Inflammatory macrophage treated with lipopolysaccharide for 1 hour (primary cell): Measurements from ENCODE around the gene LRRN4CL.
"Not testable (repeated sequence)": the region's sequence is repeated elsewhere in the genome, so short reads cannot be mapped to it uniquely, and the experiment has no call there.

ENCODE experiments used
- DNase-seq, 2 donors: peaks; one replicate each; pipeline ENCODE4 v3.0.0-alpha.2; 2020 to 2022

LRRN4CL gene

GRCh38 chr11:62689421-62690183 lies at the start of gene LRRN4CL:
Gene LRRN4CL (minus strand): TSS chr11:62689530. CDS start chr11:62688508, 1,022 bp downstream.
- no peak for DNase-seq

DNA sequence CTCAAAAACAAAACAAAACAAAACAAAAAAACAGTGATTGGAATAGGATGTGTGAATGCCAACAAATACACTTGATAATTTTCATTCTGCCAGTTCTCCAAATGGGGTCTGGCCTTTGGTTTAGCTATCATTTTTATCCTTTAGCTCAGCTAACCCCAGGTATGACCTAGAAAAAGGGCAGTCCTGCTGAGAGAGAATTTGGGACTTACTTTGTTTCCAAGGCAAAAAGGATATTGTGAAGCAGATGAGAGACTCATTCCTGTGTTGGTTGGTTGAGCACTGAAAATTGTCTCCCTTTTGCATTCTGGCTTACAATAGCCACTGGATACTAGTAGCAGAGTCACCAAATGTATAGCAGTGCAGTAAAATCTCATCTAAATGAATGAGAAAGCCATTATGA lies 47.9 kb upstream of the LRRN4CL start:
- DNase-seq, result no peak

DNA sequence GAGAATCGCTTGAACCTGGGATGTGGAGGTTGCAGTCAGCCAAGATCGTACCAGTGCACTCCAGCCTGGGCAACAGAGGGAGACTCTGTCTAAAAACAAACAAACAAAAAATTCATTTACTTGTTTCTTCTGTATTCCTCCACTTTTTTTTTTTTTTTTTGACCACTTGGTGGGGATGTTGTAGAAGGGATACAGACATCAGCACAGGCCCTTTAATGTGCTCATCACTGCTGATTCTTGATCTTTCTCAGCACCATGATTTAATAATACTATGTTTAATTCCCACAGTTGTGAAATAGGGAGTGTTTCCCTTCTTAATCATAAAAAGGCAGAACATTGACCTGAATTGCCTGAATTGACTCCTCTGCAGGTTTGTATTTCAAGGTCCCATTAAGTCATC lies 43.5 kb upstream of the LRRN4CL start:
- DNase-seq, result peak; percentile 40 to 45

DNA sequence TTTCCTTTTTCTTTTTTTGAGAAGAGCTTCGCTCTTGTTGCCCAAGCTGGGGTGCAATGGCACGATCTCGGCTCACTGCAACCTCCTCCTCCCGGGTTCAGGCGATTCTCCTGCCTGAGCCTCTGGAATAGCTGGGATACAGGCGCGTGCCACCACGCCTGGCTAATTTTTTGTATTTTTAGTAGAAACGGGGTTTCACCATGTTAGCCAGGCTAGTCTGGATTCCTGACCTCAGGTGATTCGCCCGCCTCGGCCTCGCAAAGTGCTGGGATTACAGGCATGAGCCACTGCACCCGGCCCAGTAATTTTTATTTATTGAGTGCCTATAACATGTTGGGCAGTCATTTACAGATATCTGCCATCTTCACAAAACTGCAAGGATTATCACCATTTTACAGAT lies 40.7 kb upstream of the LRRN4CL start:
- DNase-seq, result not testable (repeated sequence)

GRCh38 chr11:62728171-62728988 lies 39.0 kb upstream of the LRRN4CL start, which contains the start of gene TTC9C:
Gene TTC9C (plus strand): TSS chr11:62728486. CDS start chr11:62728849, 363 bp downstream.
- DNase-seq, result peak; percentile 91

GRCh38 chr11:62727872-62728170 lies 38.5 kb upstream of the LRRN4CL start:
- peak; percentile 98 for DNase-seq

DNA sequence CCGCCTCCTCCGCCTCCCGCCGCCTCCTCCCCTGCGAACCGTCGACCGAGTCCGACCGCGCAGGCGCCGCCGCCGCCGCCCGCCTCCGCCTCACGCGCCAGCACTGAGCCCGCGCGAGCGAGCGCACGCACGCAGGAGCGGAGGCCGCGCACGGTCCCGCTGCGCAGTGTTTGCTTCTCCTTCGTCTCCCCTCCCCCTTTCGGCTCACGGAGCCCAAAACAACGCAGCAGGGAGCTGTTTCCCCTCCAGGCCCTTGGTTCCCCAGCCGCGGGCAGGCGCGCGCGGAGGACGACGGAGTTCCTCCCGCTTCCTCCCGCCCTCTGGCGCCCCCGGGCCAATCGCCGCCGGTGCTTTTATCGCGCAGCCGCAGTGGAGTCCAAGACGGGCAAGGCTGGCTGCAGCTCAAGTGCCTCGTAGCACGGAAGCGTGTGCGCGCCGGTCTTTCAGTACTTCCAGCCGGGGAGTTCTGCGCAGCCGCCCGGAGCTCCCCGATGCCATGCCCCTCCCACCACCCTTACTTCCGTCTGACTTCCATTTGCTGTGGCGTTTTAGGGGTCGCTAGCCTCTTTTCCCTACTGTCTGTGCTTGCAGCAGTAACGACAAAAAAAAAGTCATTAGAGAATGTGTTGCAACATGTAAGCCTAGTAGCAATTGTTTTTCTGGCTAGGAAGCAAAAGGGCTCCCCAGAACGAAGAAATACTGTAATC lies 38.0 kb upstream of the LRRN4CL start, which contains the start of gene HNRNPUL2:
HNRNPUL2 (minus strand) TSS at position 293 of the 707 bp plus-strand sequence. CDS start 301 bp downstream, outside the sequence.
- peak; percentile 98 to 99 for DNase-seq

GRCh38 chr11:62726915-62727164 lies 37.5 kb upstream of the LRRN4CL start:
- DNase-seq, result no peak

GRCh38 chr11:62726156-62726914 lies 37.0 kb upstream of the LRRN4CL start:
- no peak for DNase-seq

DNA sequence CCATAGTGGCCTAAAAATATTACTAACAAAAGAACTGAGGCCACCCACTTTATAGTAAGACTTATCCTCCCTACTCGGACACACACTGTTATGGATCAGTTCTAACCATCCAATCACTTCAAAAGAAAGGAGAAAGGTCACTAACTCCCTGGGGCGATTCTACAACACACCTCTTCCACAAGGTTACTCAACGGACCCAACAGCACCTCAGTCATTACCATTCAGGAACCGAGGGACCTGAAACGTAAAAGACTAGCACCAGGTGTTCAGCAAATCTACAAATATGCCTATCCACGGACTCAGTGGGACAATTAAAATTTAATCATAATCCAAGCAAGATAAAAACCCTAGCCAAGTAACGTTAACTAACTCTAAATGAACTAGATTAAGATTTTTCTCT lies 36.3 kb upstream of the LRRN4CL start:
- no peak for DNase-seq

DNA sequence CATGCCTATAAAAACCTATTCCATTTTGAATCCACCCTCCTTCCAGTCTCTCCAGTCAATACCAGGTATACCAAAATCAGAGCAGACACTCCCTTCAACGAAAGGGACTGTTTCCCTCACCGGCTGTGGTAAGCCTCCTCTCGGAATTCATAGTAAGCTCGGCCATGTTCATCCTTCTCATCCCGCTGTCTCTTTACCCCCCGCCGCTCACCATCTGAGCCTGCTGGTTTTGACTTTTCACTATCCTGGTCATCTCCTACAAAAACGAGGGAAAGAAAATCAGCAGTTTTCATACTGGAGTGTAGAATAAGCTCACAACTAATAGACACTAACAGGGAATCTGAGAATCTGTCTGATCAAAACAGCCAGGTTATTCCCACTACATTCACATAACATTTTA lies 34.8 kb upstream of the LRRN4CL start:
- no peak for DNase-seq

DNA sequence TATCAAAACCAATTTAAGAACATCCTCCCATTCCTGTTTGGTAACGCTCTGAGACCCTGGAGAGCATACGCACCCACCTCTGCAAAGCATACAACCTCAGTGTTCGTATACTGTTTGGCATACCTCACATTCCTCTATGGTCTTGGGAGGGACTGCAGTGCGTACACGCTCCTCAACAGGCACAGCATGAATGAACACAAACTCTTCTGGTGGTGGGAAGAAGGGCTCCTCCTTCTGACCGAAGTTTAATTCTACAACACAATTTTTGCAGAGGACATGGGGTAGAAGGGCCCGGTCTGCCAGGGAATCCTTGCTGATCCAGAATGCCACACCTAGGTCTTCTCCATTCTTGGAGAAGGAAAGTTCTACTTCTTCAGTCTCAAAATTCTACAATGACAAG lies 32.7 kb upstream of the LRRN4CL start:
- DNase-seq, result no peak

DNA sequence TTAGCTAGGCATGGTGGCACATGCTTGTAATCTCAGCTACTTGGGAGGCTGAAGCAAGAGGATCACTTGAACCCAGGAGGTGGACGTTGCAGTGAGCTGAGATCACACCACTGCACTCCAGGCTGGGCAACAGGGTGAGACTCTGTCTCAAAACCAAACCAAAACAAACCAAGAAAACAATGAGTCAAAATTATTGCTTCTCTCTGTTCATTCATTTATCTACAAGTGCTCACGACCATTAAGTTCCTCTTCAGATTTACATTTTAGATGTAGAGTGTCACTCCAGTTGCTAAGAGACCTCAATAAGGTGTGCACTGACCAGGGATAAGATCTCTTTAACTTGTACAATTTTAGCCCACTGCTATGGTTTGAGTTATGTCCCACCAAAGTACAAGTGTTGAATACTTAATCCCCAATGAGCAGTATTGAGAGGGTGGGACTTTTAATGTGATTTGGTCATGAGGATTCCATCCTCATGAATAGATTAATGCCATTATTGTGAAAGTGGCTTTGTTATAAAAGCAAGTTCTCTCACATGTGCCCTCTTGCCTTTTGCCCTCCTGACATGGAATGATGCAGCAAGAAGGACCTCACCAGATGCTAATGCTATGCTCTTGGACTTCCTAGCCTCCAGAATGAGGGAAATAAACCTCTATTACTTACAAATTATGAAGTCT lies 30.1 kb upstream of the LRRN4CL start:
- DNase-seq, result no peak

- DNase-seq, result no peak
These were observed 27.5 kb upstream of the LRRN4CL start for GRCh38 chr11:62716816-62717215.

DNA sequence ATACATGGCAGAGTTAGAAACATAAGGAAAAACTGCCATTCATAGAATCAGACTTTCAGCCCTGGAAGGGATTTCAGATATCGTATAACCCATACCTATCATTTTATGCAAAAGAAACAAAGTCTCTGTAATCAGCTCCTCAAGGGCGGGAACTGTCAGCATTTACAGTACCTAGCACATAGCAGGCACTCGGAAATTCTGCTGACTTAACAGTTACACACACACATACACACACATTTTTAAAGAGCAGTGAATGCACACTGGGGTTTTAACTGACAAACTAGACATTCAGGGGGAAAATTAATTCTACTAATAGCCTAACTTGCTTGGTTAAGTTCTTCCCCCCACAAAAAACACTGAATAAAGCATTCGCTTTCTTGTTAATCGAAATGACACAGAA lies 26.9 kb upstream of the LRRN4CL start:
- DNase-seq, result no peak

GRCh38 chr11:62715150-62716130 lies 26.1 kb upstream of the LRRN4CL start:
- DNase-seq, result no peak

DNA sequence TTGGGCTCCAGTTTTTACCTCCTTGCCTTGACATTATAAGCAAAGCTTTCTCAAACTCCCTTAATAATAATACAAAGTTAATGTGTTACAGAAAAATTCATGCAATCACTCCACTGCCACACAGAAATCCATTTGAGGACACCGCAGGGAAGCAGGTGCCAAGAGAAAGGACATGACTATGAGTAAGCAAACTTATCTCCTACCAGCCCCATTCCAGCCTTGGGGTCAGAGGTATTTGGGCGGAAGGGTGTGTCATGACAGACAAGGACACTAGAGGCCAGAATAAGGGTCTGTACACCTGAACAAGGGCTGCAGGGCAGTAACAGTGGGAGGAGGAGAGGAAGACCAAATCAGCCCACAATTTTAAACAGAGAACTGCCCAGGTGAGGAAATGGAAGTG lies 24.0 kb upstream of the LRRN4CL start:
- DNase-seq, result no peak

DNA sequence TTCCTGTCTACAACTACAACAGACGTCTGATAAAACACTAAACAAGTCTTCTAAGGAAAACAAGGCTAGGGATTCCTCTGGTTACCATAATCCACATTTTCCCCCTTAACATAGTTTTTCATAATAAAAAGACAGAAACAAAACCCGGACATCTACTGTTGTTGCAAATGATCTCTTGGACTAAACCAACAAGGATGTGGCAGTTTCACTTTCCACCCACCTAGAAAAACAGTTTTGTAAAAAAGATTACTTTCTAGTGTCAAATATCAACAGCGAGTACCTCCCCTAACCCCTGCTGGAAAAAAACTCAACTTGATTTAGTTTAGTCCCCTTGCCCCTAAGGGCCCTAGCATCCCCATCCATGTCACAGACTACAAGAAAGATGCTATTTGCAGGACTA lies 23.5 kb upstream of the LRRN4CL start:
- DNase-seq, result no peak

- DNase-seq, result no peak
These were observed 23.0 kb upstream of the LRRN4CL start for GRCh38 chr11:62712276-62712812.

- DNase-seq, result peak; percentile 49 to 51
These were observed 20.6 kb upstream of the LRRN4CL start for GRCh38 chr11:62710001-62710345.
